Tibial artery (tissue), 4 donors: ENCODE measurements around the gene FANCI.
A peak's percentile ranks its signal among the peaks of the same experiment; 100 is the strongest.

Experiments used
- DNase-seq, 2 donors: peaks; one replicate each; pipeline ENCODE4 v3.0.0-alpha.2; 2019
- H3K27ac ChIP-seq, 2 donors: fragments of 200-600 bp; sonication (generic) in 1 of 2; 1 replicate in 1 of 2; 2 replicates in 1 of 2; pipeline ENCODE4 v1.5.1; 2018 to 2019; ENCODE audit warnings: mild to moderate bottlenecking in 1 of 2
- H3K27me3 ChIP-seq, 2 donors: fragments of 200-600 bp; sonication (generic) in 1 of 2; one replicate each; pipeline versions ENCODE4 v1.5.1 to v1.6.0; 2016 to 2019
- H3K36me3 ChIP-seq, 3 donors: fragments of 200-600 bp; sonication (generic) in 2 of 3; one replicate each; pipeline ENCODE4 v1.5.1; 2016 to 2019; ENCODE audit warnings: mild to moderate bottlenecking in 2 of 3
- H3K4me1 ChIP-seq, 4 donors: fragments of 200-600 bp; sonication (generic) in 2 of 4; 1 replicate in 3 of 4; 2 replicates in 1 of 4; pipeline ENCODE4 v1.5.1; 2016 to 2019
- H3K4me3 ChIP-seq, 2 donors: fragments of 200-600 bp; sonication (generic) in 1 of 2; 1 replicate in 1 of 2; 2 replicates in 1 of 2; pipeline ENCODE4 v1.5.1; 2018 to 2019; ENCODE audit warnings: mild to moderate bottlenecking in 2 of 2
- H3K9me3 ChIP-seq, 3 donors: fragments of 200-600 bp; sonication (generic) in 1 of 3; one replicate each; pipeline ENCODE4 v1.5.1; 2016 to 2019
- CTCF ChIP-seq, 2 experiments: fragments of 200-600 bp in 1 of 2; fragments of 450-650 bp in 1 of 2; IDR thresholded peaks; one replicate each; pipeline ENCODE4 v1.5.1; 2017 to 2019; ENCODE audit warnings: antibody characterized with exemption in 2 of 2, mild to moderate bottlenecking in 1 of 2, moderate library complexity in 1 of 2
- intact Hi-C: fragments of 100-400 bp; cut with DNase I; formaldehyde crosslinking; loops from one replicate; pipeline ENCODE4 v1.15.0; 2023; ENCODE audit warnings: low total_unique reads

FANCI gene

GRCh38 chr15:89201465-89202005 is 42.2 kb upstream of the FANCI start:
- H3K27ac ChIP-seq, result no peak overlapping the region
- no peak for TF ChIP-seq CTCF (IDR thresholded peaks at IDR 0.05)
- no peaks in the 10 kb centered on the region for H3K27me3 ChIP-seq
- intact Hi-C loops, result loop anchor here (10.0 kb wide), 1 partner anchor 113 kb away; no protein-coding TSS in a partner anchor
- H3K4me1 ChIP-seq, result peaks cover 0 to 14% (median 0%) of the 10 kb centered on the region in 4 donors
- H3K9me3 ChIP-seq, result no peaks in the 10 kb centered on the region
- DNase-seq, result no peak
- peaks cover 25 to 39% (median 34%) of the 10 kb centered on the region in 3 donors for H3K36me3 ChIP-seq
- H3K4me3 ChIP-seq, result no peak overlapping the region

- Histone ChIP-seq H3K4me1 (peaks cover 0 to 6% (median 3%) of the 10 kb centered on the region in 4 donors), H3K27ac (no peak overlapping the region), H3K9me3 (no peaks in the 10 kb centered on the region), H3K4me3 (no peak overlapping the region), H3K36me3 (peaks cover 15 to 26% (median 20%) of the 10 kb centered on the region in 3 donors), H3K27me3 (no peaks in the 10 kb centered on the region)
- intact Hi-C loops, result loop anchor here (10.0 kb wide), 1 partner anchor 111 kb away; no protein-coding TSS in a partner anchor
- no peak for DNase-seq
- TF ChIP-seq CTCF (IDR thresholded peaks at IDR 0.05), result no peak
Measured at GRCh38 chr15:89203705-89204273, 40.0 kb upstream of the FANCI start.

- Histone ChIP-seq H3K36me3 (peaks cover 0 to 4% (median 0%) of the 10 kb centered on the region in 3 donors), H3K27ac (no peak overlapping the region), H3K9me3 (no peaks in the 10 kb centered on the region), H3K4me3 (no peak overlapping the region), H3K4me1 (peaks cover 0 to 6% (median 3%) of the 10 kb centered on the region in 4 donors), H3K27me3 (no peaks in the 10 kb centered on the region)
- TF ChIP-seq CTCF (IDR thresholded peaks at IDR 0.05), result no peak
- no peak for DNase-seq
- intact Hi-C loops, result loop anchor here (5.0 to 10.0 kb wide), 2 partner anchors 36 to 109 kb away; partner anchors contain the start of gene FANCI
Measured at GRCh38 chr15:89205991-89206585, 37.7 kb upstream of the FANCI start.

- TF ChIP-seq CTCF (IDR thresholded peaks at IDR 0.05), result peak; percentile 93 to 96
- intact Hi-C loops, result loop anchor here (5.0 to 10.0 kb wide), 2 partner anchors 35 to 108 kb away; partner anchors contain the start of gene FANCI
- peaks cover 0 to 6% (median 3%) of the 10 kb centered on the region in 4 donors for H3K4me1 ChIP-seq
- no peaks in the 10 kb centered on the region for H3K9me3 ChIP-seq
- H3K4me3 ChIP-seq, result peak overlapping the region in 1 of 2 donors; percentile 20
- H3K27ac ChIP-seq, result no peak overlapping the region
- no peaks in the 10 kb centered on the region for H3K36me3 ChIP-seq
- no peaks in the 10 kb centered on the region for H3K27me3 ChIP-seq
- DNase-seq, result peak; percentile 69 to 79
Measured at GRCh38 chr15:89206908-89207331, 36.9 kb upstream of the FANCI start.

GRCh38 chr15:89208256-89208655 is 35.5 kb upstream of the FANCI start:
- peaks cover 0 to 6% (median 3%) of the 10 kb centered on the region in 4 donors for H3K4me1 ChIP-seq
- H3K9me3 ChIP-seq, result no peaks in the 10 kb centered on the region
- no peak overlapping the region for H3K27ac ChIP-seq
- DNase-seq, result no peak
- no peaks in the 10 kb centered on the region for H3K27me3 ChIP-seq
- H3K4me3 ChIP-seq, result no peak overlapping the region
- TF ChIP-seq CTCF (IDR thresholded peaks at IDR 0.05), result no peak
- intact Hi-C loops, result loop anchor here (5.0 to 10.0 kb wide), 2 partner anchors 34 to 107 kb away; partner anchors contain the start of gene FANCI
- no peaks in the 10 kb centered on the region for H3K36me3 ChIP-seq
